ENCODE results near the gene AMZ1.

The AMZ1 gene

GRCh38 chr7:2729031-2729892, 41.3 kb downstream of the AMZ1 start:
- Histone ChIP-seq H3K27me3 (ENCODE audit: control insufficient read depth, insufficient read depth, low read length) (no peaks in the 10 kb centered on the region), H3K36me3 (ENCODE audit: control insufficient read depth, insufficient read depth, low read length) (no peaks in the 10 kb centered on the region), H3K79me2 (no peaks in the 10 kb centered on the region), H3K4me2 (ENCODE audit: low read length) (no peak overlapping the region), H3K27ac (no peak overlapping the region), H3K4me3 (ENCODE audit: low read depth, low read length) (no peak overlapping the region), H3K9ac (no peak overlapping the region), H3K4me1 (no peaks in the 10 kb centered on the region), H3K9me3 (ENCODE audit: control insufficient read depth, low read length) (no peaks in the 10 kb centered on the region), H2AFZ (no peak overlapping the region)
- TF ChIP-seq CTCF (IDR thresholded peaks at IDR 0.05): no peak

GRCh38 chr7:2729893-2730716, 42.1 kb downstream of the AMZ1 start:
- H3K36me3 ChIP-seq (ENCODE audit: control insufficient read depth, insufficient read depth, low read length): no peaks in the 10 kb centered on the region
- H3K27me3 ChIP-seq (ENCODE audit: control insufficient read depth, insufficient read depth, low read length): no peaks in the 10 kb centered on the region
- no peak overlapping the region for H3K27ac ChIP-seq
- H3K4me1 ChIP-seq: no peaks in the 10 kb centered on the region
- H3K9ac ChIP-seq: no peak overlapping the region
- no peaks in the 10 kb centered on the region for H3K79me2 ChIP-seq
- no peak overlapping the region for H2AFZ ChIP-seq
- H3K4me3 ChIP-seq (ENCODE audit: low read depth, low read length): no peak overlapping the region
- H3K4me2 ChIP-seq (ENCODE audit: low read length): no peak overlapping the region
- TF ChIP-seq CTCF (IDR thresholded peaks at IDR 0.05): no peak
- H3K9me3 ChIP-seq (ENCODE audit: control insufficient read depth, low read length): no peaks in the 10 kb centered on the region

GRCh38 chr7:2730846-2731770, 43.1 kb downstream of the AMZ1 start:
- TF ChIP-seq CTCF (IDR thresholded peaks at IDR 0.05): no peak
- no peak overlapping the region for H3K9ac ChIP-seq
- no peaks in the 10 kb centered on the region for H3K79me2 ChIP-seq
- no peaks in the 10 kb centered on the region for H3K27me3 ChIP-seq (ENCODE audit: control insufficient read depth, insufficient read depth, low read length)
- H3K36me3 ChIP-seq (ENCODE audit: control insufficient read depth, insufficient read depth, low read length): no peaks in the 10 kb centered on the region
- H3K4me1 ChIP-seq: no peaks in the 10 kb centered on the region
- no peak overlapping the region for H3K27ac ChIP-seq
- H3K4me2 ChIP-seq (ENCODE audit: low read length): no peak overlapping the region
- H3K9me3 ChIP-seq (ENCODE audit: control insufficient read depth, low read length): no peaks in the 10 kb centered on the region
- H2AFZ ChIP-seq: no peak overlapping the region
- H3K4me3 ChIP-seq (ENCODE audit: low read depth, low read length): no peak overlapping the region

GRCh38 chr7:2732388-2732787, 44.4 kb downstream of the AMZ1 start:
- Histone ChIP-seq H3K36me3 (ENCODE audit: control insufficient read depth, insufficient read depth, low read length) (no peaks in the 10 kb centered on the region), H3K27me3 (ENCODE audit: control insufficient read depth, insufficient read depth, low read length) (no peaks in the 10 kb centered on the region), H3K9ac (no peak overlapping the region), H3K79me2 (no peaks in the 10 kb centered on the region), H3K4me3 (ENCODE audit: low read depth, low read length) (no peak overlapping the region), H2AFZ (no peak overlapping the region), H3K4me2 (ENCODE audit: low read length) (no peak overlapping the region), H3K4me1 (no peaks in the 10 kb centered on the region), H3K9me3 (ENCODE audit: control insufficient read depth, low read length) (no peaks in the 10 kb centered on the region), H3K27ac (no peak overlapping the region)
- no peak for TF ChIP-seq CTCF (IDR thresholded peaks at IDR 0.05)
